H4 (cell line): Measurements from ENCODE around the gene ROBO2. TPM values are rescaled to one million over a fixed set of nuclear protein-coding genes. Genes with fewer than 3 reads are reported as not detected.

Experiments used
- DNase-seq: peaks from one replicate; pipeline ENCODE4 v3.0.0-alpha.2; 2015; ENCODE audit warnings: low spot score
- total RNA-seq: library from RNA; depleted of rRNA; stranded (reverse); fragments of >200 nt; shearing (Covaris generic); gene quantifications from 2 replicates; pipeline ENCODE4 v1.2.3, GENCODE V29; 2014

The ROBO2 gene
- total RNA-seq, 1 experiment from 2014 or later = 7.5 TPM

- DNase-seq = no peak
Observed at GRCh38 chr3:77491961-77492360, 452.1 kb downstream of the ROBO2 start.

DNA sequence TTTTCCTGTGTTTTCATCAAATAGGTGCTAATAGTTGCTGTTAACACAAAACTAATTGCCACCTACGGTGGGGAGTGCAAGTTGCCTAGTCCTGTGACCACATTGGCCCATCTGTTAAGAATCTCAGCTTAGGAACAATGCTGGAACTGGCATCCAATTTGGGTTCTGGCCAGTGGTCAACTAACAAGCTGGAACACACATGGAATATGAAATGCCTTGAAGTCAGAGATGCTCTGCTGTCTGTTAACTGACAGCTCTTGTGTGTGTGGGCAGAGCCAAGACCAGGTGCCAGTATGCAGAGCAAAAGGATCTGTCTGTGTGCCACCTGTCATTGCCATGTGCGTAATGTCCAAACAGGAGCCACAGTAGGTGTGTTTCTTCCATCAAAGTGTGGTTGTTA lies 460.8 kb downstream of the ROBO2 start:
- DNase-seq = no peak

- DNase-seq = no peak
Observed at GRCh38 chr3:77506384-77506783, 466.5 kb downstream of the ROBO2 start.

GRCh38 chr3:77513542-77513941 lies 473.6 kb downstream of the ROBO2 start:
- DNase-seq = no peak

- no peak for DNase-seq
Observed at GRCh38 chr3:77514766-77515165, 474.9 kb downstream of the ROBO2 start.

- no peak for DNase-seq
Observed at GRCh38 chr3:77524463-77524862, 484.6 kb downstream of the ROBO2 start.

GRCh38 chr3:77524946-77525682 lies 485.2 kb downstream of the ROBO2 start:
- no peak for DNase-seq

- DNase-seq = no peak
Observed at GRCh38 chr3:77526573-77527113, 486.7 kb downstream of the ROBO2 start.

DNA sequence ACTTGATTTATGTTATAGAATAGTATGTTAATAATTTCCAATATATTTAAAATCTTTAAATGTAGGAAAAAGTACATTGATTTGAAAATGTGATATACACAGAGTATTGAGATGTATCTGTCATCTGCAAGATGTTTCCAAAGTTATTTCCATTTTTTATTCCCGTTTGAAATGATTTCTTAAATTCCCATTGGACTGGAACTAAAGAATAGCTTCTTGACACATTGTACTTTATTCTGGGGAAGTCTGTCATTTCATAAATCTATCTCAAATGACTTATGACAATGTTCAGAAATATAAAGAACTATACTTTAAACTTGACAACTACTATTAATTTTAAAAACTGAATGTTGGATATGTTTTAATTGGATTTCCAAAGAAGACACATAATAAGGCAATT lies 489.6 kb downstream of the ROBO2 start:
- DNase-seq = no peak

DNA sequence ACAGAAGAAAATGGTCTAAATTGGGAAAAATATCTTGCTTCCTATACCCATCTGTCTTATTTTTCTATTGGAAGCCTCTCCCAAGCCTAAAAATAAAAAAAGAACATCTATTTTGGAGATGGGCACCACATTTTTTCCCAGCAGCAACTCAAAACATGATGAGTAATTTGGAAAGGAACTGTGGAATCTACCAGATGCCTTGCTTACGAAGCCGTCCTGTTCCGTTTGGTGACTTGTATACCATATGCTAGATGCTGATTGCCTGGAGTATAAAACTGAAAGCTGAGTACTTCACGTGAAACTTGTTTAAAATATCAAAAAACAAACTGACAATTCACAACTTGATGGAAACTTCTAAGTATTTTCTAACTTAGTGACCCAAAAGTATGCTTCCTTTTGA lies 491.0 kb downstream of the ROBO2 start:
- DNase-seq = peak; percentile 15

DNA sequence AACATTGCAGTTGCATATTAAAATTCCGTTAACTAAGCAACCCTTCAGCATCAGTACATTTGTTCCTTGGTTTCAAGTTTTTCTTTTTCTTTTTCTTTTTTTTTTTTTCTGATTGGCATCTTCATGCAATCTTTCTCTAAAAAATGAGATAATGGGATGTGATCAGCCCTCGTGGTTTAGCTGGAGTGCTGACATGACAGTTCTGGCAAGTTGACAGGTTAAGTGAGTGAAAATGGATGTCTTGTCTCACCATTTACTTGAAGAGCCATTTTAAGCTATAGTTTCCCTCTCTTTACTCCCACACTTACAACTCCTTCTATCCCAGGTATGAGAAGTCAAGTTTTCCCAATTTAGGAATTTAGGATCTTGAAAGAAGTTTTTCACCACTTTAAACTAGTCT lies 495.2 kb downstream of the ROBO2 start:
- no peak for DNase-seq

- no peak for DNase-seq
Observed at GRCh38 chr3:77536038-77536775, 496.3 kb downstream of the ROBO2 start.

DNA sequence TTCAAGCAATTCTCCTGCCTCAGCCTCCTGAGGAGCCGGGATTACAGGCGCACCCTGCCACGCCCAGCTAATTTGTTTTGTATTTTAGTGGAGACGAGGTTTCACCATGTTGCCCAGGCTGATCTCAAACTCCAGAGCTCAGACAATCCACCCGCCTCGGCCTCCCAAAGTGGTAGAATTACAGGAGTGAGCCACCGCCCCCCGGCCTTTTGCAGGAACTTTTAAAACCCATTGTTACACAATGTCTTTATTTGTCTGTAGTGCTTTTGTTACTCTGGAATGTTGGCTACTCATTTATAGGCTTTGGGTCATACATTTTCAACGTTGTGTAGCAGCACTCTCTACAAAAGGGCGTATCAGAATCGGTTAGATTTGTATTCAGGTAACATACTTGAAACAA lies 499.1 kb downstream of the ROBO2 start:
- no peak for DNase-seq

- DNase-seq = no peak
Observed at GRCh38 chr3:77539677-77540076, 499.8 kb downstream of the ROBO2 start.

GRCh38 chr3:77541203-77541922 lies 501.5 kb downstream of the ROBO2 start:
- DNase-seq = no peak

GRCh38 chr3:77546246-77546645 lies 506.3 kb downstream of the ROBO2 start:
- DNase-seq = no peak

DNA sequence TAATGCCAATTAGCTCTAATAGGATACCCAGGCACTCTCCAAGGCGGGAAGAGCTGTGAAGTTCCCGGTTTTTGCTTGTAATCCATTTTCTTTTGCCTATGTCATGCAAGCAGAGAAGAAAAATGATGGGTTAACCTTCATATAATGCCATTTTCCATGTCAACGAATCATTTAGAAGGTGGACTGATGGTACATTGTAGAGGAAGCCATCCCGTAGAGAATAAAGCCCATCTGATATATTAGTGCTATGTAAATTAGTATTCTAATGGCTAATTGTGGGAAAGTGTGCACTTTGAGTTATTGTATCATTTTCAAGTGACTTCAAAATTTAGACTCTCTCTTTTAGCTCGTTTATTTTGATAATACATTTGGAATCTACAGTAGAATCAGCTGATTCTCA lies 509.1 kb downstream of the ROBO2 start:
- no peak for DNase-seq

DNA sequence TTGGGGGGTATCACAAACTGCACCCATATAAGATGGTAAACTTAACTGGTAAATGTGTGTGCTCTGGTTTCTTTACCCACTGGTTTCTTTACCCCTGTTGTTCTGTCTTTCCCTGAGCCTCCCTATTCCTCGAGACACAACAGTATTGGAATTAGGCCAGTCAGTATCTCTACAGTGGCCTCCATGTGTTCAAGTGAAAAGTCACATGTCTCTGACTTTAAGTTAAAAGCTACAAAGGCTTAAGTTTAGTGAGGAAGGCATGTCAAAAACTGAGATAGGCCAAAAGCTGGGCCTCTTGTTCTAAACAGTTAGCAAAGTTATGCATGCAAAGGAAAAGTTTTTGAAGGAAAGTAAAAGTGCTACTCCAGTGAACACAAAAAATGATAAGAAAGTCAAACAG lies 513.3 kb downstream of the ROBO2 start:
- DNase-seq = no peak

GRCh38 chr3:77562089-77562488 lies 522.2 kb downstream of the ROBO2 start:
- no peak for DNase-seq

DNA sequence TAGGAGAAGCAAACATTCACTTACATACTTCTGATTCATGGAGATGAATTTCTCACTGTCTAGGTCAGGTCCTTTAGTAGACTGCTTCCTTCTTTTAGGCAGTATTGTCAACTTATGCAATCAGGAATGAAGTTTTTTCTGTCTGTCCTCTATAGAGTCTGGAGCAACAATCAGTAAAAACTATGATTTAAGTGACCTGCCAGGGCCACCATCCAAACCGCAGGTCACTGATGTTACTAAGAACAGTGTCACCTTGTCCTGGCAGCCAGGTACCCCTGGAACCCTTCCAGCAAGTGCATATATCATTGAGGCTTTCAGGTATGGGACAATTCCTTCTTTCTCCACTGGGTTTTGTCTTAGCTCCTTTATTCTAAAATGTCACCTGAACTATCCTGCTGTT lies 523.1 kb downstream of the ROBO2 start:
- DNase-seq = no peak

DNA sequence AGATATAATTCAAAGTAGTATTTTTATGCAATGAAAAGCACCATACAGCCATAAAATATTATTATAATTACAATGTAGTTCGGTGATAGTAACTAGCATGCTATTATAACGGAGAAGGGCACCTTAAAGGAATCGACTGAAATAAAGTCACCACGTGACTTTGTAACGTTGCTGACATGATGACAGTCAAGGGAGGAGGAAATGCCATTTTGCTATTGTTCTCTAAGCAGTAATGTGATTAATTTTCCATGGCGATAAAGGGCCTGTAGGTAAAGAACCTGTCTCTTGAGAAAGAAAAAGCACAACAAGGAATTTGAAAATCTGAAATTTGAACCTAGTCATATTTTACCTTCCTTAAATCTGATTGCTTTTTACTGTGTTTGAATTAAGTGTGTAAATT lies 526.2 kb downstream of the ROBO2 start:
- no peak for DNase-seq

- no peak for DNase-seq
Observed at GRCh38 chr3:77571971-77572715, 532.2 kb downstream of the ROBO2 start.
